Right lobe of liver (tissue), 6 donors: Measurements from ENCODE around the gene SF3B6. TPM values are rescaled to one million over a fixed set of nuclear protein-coding genes. Genes with fewer than 3 reads are reported as not detected.
"Not testable (repeated sequence)": the region's sequence is repeated elsewhere in the genome, so short reads cannot be mapped to it uniquely, and the experiment has no call there.

Experiments used
- ATAC-seq, 4 donors: fragments of 200-7000 bp; cut with Tn5 transposase; one replicate each; pipeline ENCODE4 v1.9.1; 2020; ENCODE audit warnings: mild to moderate bottlenecking in 4 of 4, moderate library complexity in 4 of 4
- DNase-seq, 3 donors: peaks; one replicate each; pipeline ENCODE4 v3.0.0-alpha.2; 2020
- H3K27ac ChIP-seq, 3 donors: fragments of 200-600 bp; one replicate each; pipeline ENCODE4 v1.8.0; 2022
- H3K27me3 ChIP-seq, 2 donors: fragments of 200-600 bp; one replicate each; pipeline ENCODE4 v1.8.0; 2022
- H3K36me3 ChIP-seq, 4 donors: fragments of 200-600 bp; sonication (generic) in 1 of 4; one replicate each; pipeline versions ENCODE4 v1.5.1 to v1.8.0; 2017 to 2022; ENCODE audit warnings: control low read depth in 1 of 4
- H3K4me1 ChIP-seq, 4 donors: fragments of 200-600 bp; sonication (generic) in 1 of 4; one replicate each; pipeline versions ENCODE4 v1.5.1 to v1.8.0; 2017 to 2022; ENCODE audit warnings: control low read depth in 1 of 4
- H3K4me3 ChIP-seq, 3 donors: fragments of 200-600 bp; one replicate each; pipeline ENCODE4 v1.8.0; 2022
- H3K9me3 ChIP-seq, 4 donors: fragments of 200-600 bp; sonication (generic) in 1 of 4; one replicate each; pipeline versions ENCODE4 v1.5.1 to v1.8.0; 2017 to 2022; ENCODE audit warnings: control low read depth in 1 of 4
- CTCF ChIP-seq, 4 donors: fragments of 200-600 bp in 3 of 4; fragments of 450-650 bp in 1 of 4; IDR thresholded peaks; one replicate each; pipeline versions ENCODE4 v1.5.1 to v1.8.0; 2016 to 2022; ENCODE audit warnings: antibody characterized with exemption in 4 of 4, mild to moderate bottlenecking in 2 of 4
- POLR2A ChIP-seq: fragments of 450-650 bp; IDR thresholded peaks from one replicate; pipeline ENCODE4 v1.6.1; 2017; ENCODE audit warnings: antibody characterized with exemption, mild to moderate bottlenecking
- WGBS: methylation state at CpG from one replicate; pipeline ENCODE4 v1.1.6; 2018; ENCODE audit warnings: low coverage, low lambda C conversion rate; ENCODE audit not compliant: insufficient coverage; ENCODE audit errors: missing lambda C conversion rate; 5-methylcytosine and 5-hydroxymethylcytosine counted together
- intact Hi-C, 2 donors: fragments of 100-400 bp; cut with DNase I; formaldehyde crosslinking; loops; one replicate each; pipeline versions ENCODE4 v1.11.2 to v1.14.1; 2022
- total RNA-seq, 6 experiments: library from RNA; depleted of rRNA in 2 of 6; stranded (reverse); fragments of >200 nt in 2 of 6; fragmentation: NEBNext Ultra II Directional in 3 of 6; extraction: Animal tissue kit (Norgen Biotek cat#: 25700) in 3 of 6; gene quantifications; one replicate each; pipeline versions ENCODE4 v1.1.0 to v1.2.4, GENCODE V29; 2016 to 2023
- donor health status: DM: no; HTN: yes; CAD: no.
- donor health status: DM: no; HTN: no; CAD: no.
- donor health status: DM: no; HTN: no; CAD: no.
- donor health status: DM: no; HTN: yes; CAD: no.
- donor health status: DM: no; HTN: yes; CAD: no.

SF3B6 gene
- total RNA-seq, 6 experiments from 2014 or later: 32.7 to 70.8 (median 40.3) TPM

DNA sequence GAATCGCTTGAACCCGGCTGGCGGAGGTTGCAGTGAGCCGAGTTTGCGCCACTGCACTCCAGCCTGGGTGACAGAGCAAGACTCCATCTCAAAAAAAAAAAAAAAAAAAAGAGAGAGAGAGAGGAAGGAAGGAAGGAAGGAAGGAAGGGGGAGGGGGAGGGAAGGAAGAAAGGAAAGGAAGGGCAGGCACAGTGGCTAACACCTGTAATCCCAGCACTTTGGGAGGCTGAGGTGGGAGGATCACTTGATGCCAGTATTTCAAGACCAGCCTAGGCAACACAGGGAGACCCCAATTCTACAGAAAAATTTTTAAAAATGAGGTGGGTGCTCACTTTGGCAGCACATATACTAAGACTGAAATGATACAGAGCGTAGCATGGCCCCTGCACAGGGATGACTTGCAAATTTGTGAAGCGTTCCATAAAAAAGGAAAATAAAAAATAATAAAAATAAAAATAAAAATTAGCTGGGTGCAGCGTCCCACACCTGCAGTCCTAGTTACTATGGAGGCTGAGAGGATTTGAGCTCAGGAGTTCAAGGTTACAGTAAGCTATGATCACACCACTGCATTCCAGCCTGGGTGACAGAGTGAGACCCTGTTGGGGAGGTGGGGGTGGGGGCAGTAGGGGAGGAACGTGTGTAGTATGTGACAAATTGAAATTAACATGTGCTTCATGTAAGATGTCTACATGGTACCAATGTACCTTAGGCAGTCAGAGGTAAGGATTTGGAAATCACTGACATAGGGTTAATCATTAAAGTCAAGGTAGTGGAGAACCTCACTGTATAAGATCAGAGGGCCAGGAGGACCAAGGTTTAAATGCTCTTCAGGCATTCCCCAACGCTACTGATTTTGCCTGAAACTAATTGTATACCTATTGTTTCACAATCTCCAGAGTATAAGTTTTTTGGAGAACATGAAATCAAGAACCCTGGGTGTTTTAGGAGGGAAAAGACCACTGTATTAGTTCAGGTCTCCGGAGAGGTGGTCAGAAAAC, 30.3 kb downstream of the SF3B6 start:
- TF ChIP-seq CTCF (IDR thresholded peaks at IDR 0.05): no peak
- peaks cover 0 to 14% (median 6%) of the 10 kb centered on the region in 4 donors for H3K4me1 ChIP-seq
- H3K36me3 ChIP-seq: no peaks in the 10 kb centered on the region
- H3K27me3 ChIP-seq: no peaks in the 10 kb centered on the region
- WGBS: 63% methylated on average over 11 of the region's 11 CpGs
- intact Hi-C loops: no loop called here
- no peak overlapping the region for H3K27ac ChIP-seq
- ATAC-seq: peak; percentile 12 to 48 (median 35)
- no peaks in the 10 kb centered on the region for H3K9me3 ChIP-seq
- peak overlapping the region in 2 of 3 donors; percentile 70 to 80 for H3K4me3 ChIP-seq
- no peak for DNase-seq

DNA sequence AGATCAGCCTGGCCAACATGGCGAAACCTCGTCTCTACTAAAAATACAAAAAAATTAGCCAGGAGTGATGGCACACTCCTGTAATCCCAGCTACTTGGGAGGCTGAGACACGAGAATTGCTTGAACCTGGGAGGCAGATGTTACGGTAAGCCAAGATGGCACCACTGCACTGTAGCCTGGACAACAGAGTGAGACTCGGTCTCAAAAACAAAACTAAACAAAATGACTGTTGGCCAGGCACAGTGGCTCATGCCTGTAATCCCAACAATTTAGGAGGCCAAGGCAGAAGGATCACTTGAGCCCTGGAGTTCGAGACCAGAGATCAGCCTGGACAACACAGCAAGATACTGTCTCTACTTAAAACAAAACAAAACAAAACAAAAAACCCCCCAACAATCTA, 33.0 kb downstream of the SF3B6 start:
- intact Hi-C loops, ATAC-seq: not testable (repeated sequence)
- WGBS: 96% methylated on average over 5 of the region's 6 CpGs

GRCh38 chr2:24040511-24040910, 35.6 kb downstream of the SF3B6 start:
- Histone ChIP-seq H3K9me3 (no peaks in the 10 kb centered on the region), H3K36me3 (peaks cover 0 to 18% (median 5%) of the 10 kb centered on the region in 4 donors), H3K4me3 (no peak overlapping the region), H3K4me1 (no peaks in the 10 kb centered on the region), H3K27ac (no peak overlapping the region), H3K27me3 (no peaks in the 10 kb centered on the region)
- WGBS: 95% methylated on average over 4 of the region's 4 CpGs
- TF ChIP-seq CTCF (IDR thresholded peaks at IDR 0.05): no peak
- TF ChIP-seq POLR2A: no peak
- intact Hi-C loops: no loop called here
- ATAC-seq (no peak), DNase-seq (no peak)

More for the DNA sequence above, 33.0 kb downstream of the SF3B6 start:
- H3K9me3 ChIP-seq, H3K4me3 ChIP-seq, H3K27me3 ChIP-seq, H3K27ac ChIP-seq, DNase-seq: not testable (repeated sequence)
- Histone ChIP-seq H3K36me3 (peaks cover 0 to 12% (median 5%) of the 10 kb centered on the region in 4 donors), H3K4me1 (peaks cover 0 to 12% (median 5%) of the 10 kb centered on the region in 4 donors)

GRCh38 chr2:24038786-24039499, 37.2 kb downstream of the SF3B6 start:
- no peak overlapping the region for H3K27ac ChIP-seq

More at GRCh38 chr2:24038786-24039499, 37.2 kb downstream of the SF3B6 start:
- peaks cover 0 to 18% (median 5%) of the 10 kb centered on the region in 4 donors for H3K36me3 ChIP-seq
- ATAC-seq: no peak
- H3K4me3 ChIP-seq: no peak overlapping the region
- 100% methylated on average over 3 of the region's 9 CpGs for WGBS
- intact Hi-C loops: no loop called here
- no peak for TF ChIP-seq POLR2A
- TF ChIP-seq CTCF (IDR thresholded peaks at IDR 0.05): no peak
- H3K27me3 ChIP-seq: no peaks in the 10 kb centered on the region
- no peak for DNase-seq
- H3K4me1 ChIP-seq: no peaks in the 10 kb centered on the region
- no peaks in the 10 kb centered on the region for H3K9me3 ChIP-seq
